Camera-type eye (tissue), 1 donor: Measurements from ENCODE around the gene PCDHA5. TPM values are rescaled to one million over a fixed set of nuclear protein-coding genes. Genes with fewer than 3 reads are reported as not detected.

Experiments
- total RNA-seq: library from RNA; depleted of rRNA; stranded (reverse); fragments of >200 nt; gene quantifications from one replicate; pipeline ENCODE4 v1.2.3, GENCODE V29; 2014

PCDHA5 gene
- total RNA-seq: 2.9 TPM

GRCh38 chr5:140821375-140822280 is at the start of gene PCDHA5:
Gene PCDHA5 (plus strand): TSS chr5:140821613.

GRCh38 chr5:140785905-140786686 is 35.3 kb upstream of the PCDHA5 start, which contains the start of gene PCDHA1:
Gene PCDHA1 (plus strand): TSS chr5:140786140.

GRCh38 chr5:140794595-140795258 is 26.7 kb upstream of the PCDHA5 start, which contains the start of gene PCDHA2:
Gene PCDHA2 (plus strand): TSS chr5:140794852.

DNA sequence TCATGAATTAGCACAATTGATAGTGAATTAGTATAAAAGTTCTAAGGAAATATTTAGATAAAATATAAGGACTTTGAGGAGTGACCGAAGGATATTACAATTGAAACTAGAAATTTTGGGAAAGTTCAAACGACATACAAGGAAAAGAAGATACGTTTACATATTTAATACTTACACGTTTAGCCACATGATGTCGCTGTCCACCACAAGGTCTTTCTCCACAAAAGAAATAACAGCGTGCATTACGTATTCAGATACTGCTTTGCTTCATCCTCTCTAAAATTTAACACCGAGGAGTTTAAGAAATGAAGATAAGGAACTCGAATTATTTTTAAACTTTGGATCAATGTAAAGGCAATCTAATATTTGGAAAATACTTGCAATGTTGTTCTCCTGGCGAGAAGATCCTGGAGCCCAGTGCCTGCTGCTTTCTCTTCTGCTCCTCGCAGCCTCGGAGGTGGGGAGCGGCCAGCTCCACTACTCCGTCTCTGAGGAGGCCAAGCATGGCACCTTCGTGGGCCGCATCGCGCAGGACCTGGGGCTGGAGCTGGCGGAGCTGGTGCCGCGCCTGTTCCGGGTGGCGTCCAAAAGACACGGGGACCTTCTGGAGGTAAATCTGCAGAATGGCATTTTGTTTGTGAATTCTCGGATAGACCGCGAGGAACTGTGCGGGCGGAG is 20.5 kb upstream of the PCDHA5 start, which contains the start of gene PCDHA3:
Gene PCDHA3, plus strand, starts transcription at position 242 of the 678 bp plus-strand sequence.

DNA sequence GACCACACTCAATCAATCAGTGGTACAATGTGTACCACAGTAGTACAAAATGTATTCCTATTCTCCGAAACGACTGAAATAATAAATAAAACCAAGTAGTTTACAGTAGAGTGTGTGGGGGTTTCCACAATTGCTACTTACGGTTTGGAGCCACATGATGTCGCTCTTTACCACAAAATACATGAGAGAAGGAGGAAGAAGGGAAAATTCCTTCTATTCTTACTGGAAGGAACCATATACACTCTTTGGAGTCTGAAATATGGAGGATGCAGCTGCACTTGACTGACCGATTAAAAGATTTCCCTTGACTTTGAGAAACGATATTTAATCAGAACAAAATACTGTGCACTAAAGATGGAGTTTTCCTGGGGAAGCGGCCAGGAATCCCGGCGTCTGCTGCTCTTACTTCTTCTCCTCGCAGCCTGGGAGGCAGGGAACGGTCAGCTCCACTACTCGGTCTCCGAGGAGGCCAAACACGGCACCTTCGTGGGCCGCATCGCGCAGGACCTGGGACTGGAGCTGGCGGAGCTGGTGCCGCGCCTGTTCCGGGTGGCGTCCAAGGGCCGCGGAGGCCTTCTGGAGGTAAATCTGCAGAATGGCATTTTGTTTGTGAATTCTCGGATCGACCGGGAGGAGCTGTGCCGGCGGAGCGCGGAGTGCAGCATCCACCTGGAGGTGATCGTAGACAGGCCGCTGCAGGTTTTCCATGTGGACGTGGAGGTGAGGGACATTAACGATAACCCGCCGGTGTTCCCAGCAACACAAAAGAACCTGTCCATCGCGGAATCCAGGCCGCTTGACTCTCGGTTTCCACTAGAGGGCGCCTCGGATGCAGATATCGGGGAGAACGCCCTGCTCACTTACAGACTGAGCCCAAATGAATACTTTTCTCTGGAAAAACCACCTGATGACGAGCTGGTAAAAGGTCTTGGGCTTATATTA is 14.3 kb upstream of the PCDHA5 start, which contains the start of gene PCDHA4:
Gene PCDHA4, plus strand, starts transcription at position 235 of the 942 bp plus-strand sequence.

DNA sequence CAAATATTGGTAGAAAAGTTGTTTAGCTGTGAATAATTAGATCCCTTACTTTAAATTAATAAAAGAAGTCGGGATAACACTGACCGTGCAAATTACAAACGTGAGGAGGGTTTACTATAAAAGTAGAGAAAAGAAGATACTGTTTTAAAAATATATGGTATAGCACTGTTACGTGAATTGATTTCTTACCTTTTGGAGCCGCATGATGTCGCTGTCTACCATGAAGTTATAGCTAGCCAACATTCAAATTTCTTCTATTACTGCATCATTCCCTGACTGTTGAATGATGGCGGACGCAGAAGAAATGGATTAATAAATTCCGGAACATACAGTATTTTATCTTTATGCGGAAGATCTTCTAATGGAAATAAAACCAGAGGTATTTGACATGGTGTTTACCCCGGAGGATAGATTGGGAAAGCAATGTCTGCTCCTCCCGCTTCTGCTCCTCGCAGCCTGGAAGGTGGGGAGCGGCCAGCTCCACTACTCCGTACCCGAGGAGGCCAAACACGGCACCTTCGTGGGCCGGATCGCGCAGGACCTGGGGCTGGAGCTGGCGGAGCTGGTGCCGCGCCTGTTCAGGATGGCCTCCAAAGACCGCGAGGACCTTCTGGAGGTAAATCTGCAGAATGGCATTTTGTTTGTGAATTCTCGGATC is 6.4 kb downstream of the PCDHA5 start, which contains the start of gene PCDHA6:
Gene PCDHA6, plus strand, starts transcription at position 257 of the 658 bp plus-strand sequence. Its CDS starts 132 bp downstream, at position 389.

GRCh38 chr5:140833993-140834392 is 12.6 kb downstream of the PCDHA5 start, which contains the start of gene PCDHA7:
Gene PCDHA7 (plus strand): TSS chr5:140834269. CDS start chr5:140834384, 115 bp downstream.

GRCh38 chr5:140840978-140841962 is 19.9 kb downstream of the PCDHA5 start, which contains the start of gene PCDHA8:
Gene PCDHA8 (plus strand): TSS chr5:140841187. CDS start chr5:140841322, 135 bp downstream.

GRCh38 chr5:140848139-140849102 is 27.0 kb downstream of the PCDHA5 start, which contains the start of gene PCDHA9:
Gene PCDHA9 (plus strand): TSS chr5:140848382. CDS start chr5:140848496, 114 bp downstream.

GRCh38 chr5:140855772-140856674 is 34.6 kb downstream of the PCDHA5 start, which contains the start of gene PCDHA10:
Gene PCDHA10 (plus strand): TSS chr5:140855897. CDS start chr5:140856049, 152 bp downstream.

DNA sequence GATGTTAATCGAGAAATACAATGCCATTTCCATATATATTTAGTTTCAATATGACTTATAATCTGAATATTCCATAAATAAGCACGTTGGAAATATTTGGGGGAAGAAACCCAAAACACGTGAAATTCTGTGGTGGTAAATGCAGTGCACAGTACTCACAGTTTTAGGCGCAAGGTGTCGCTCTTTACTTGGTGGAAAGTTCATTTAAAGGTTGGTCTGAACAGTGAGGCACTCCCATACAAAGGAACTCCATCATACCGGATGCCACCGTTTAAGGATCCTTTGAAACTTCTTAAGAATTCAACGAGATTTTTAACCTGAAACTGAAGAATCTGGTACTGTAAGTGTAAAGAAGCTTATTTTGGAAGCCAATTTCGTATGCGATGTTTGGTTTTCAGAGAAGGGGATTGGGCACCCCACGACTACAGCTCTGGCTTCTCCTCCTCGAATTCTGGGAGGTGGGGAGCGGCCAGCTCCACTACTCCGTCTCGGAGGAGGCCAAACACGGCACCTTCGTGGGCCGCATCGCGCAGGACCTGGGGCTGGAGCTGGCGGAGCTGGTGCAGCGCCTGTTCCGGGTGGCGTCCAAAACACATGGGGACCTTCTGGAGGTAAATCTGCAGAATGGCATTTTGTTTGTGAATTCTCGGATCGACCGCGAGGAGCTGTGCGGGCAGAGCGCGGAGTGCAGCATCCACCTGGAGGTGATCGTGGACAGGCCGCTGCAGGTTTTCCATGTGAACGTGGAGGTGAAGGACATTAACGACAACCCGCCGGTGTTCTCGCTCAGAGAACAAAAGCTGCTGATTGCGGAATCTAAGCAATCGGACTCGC is 47.5 kb downstream of the PCDHA5 start, which contains the start of gene PCDHA11:
Gene PCDHA11, plus strand, starts transcription at position 237 of the 834 bp plus-strand sequence. Its CDS starts 147 bp downstream, at position 384.

